CD4-positive, CD25-positive, alpha-beta regulatory T cell (primary cell): ENCODE data around the gene GJB2. TPM values are rescaled to one million over a fixed set of nuclear protein-coding genes. Genes with fewer than 3 reads are reported as not detected.

Experiments used
- ATAC-seq, 2 donors: fragments of 150-1000 bp; cut with Tn5 transposase; one replicate each; pipeline ENCODE4 v1.10.0; 2021; ENCODE audit warnings: low read depth in 2 of 2, moderate number of reproducible peaks in 2 of 2, moderate library complexity in 1 of 2
- DNase-seq, 3 donors: peaks; one replicate each; pipeline versions ENCODE4 v3.0.0 to v3.0.0-alpha.2; 2012 to 2022; ENCODE audit warnings: mixed read lengths in 1 of 3
- H3K27ac ChIP-seq: one replicate; pipeline ENCODE4 v1.7.0; 2013; ENCODE audit warnings: mild to moderate bottlenecking, low read length; ENCODE audit not compliant: insufficient read depth, poor library complexity, severe bottlenecking
- H3K27me3 ChIP-seq: one replicate; pipeline ENCODE4 v1.7.0; 2013; ENCODE audit warnings: low read length; ENCODE audit not compliant: control insufficient read depth, insufficient read depth
- H3K36me3 ChIP-seq: one replicate; pipeline ENCODE4 v1.7.0; 2013; ENCODE audit warnings: mild to moderate bottlenecking, low read length, moderate library complexity; ENCODE audit not compliant: control insufficient read depth, insufficient read depth
- H3K4me1 ChIP-seq: 2 replicates; pipeline ENCODE4 v1.7.0; 2013; ENCODE audit warnings: mild to moderate bottlenecking, low read length; ENCODE audit not compliant: insufficient read depth, control insufficient read depth, poor library complexity, severe bottlenecking
- H3K4me3 ChIP-seq: one replicate; pipeline ENCODE4 v1.7.0; 2013; ENCODE audit warnings: low read depth, mild to moderate bottlenecking, low read length, moderate library complexity
- H3K9me3 ChIP-seq, 2 experiments: 1 replicate in 1 of 2; 2 replicates in 1 of 2; pipeline ENCODE4 v1.7.0; 2013; ENCODE audit warnings: low read length in 2 of 2, mild to moderate bottlenecking in 1 of 2, moderate library complexity in 1 of 2; ENCODE audit not compliant: control insufficient read depth in 2 of 2
- H3K27ac Mint-ChIP-seq, 3 donors: one replicate each; pipeline ENCODE4 v1.8.0; 2020 to 2022; ENCODE audit warnings: mild to moderate bottlenecking in 3 of 3, mixed read lengths in 3 of 3, moderate library complexity in 2 of 3
- H3K27me3 Mint-ChIP-seq: one replicate; pipeline ENCODE4 v1.8.0; 2022; ENCODE audit warnings: mild to moderate bottlenecking, mixed read lengths
- H3K36me3 Mint-ChIP-seq: one replicate; pipeline ENCODE4 v1.8.0; 2020; ENCODE audit warnings: mixed read lengths
- H3K4me1 Mint-ChIP-seq, 4 donors: one replicate each; pipeline ENCODE4 v1.8.0; 2020 to 2022; ENCODE audit warnings: mixed read lengths in 4 of 4, mild to moderate bottlenecking in 1 of 4
- H3K4me3 Mint-ChIP-seq, 4 donors: one replicate each; pipeline ENCODE4 v1.8.0; 2020 to 2022; ENCODE audit warnings: mild to moderate bottlenecking in 4 of 4, mixed read lengths in 4 of 4, moderate library complexity in 3 of 4
- H3K9me3 Mint-ChIP-seq, 7 donors: one replicate each; pipeline ENCODE4 v1.8.0; 2020 to 2022; ENCODE audit warnings: mixed read lengths in 7 of 7, mild to moderate bottlenecking in 3 of 7, moderate library complexity in 2 of 7
- polyA plus RNA-seq, 4 donors: library from polyadenylated mRNA; unstranded; fragments of 300-500 nt; fragmentation: Illumina TruSeq; gene quantifications; one replicate each; pipeline ENCODE4 v1.2.3, GENCODE V29; 2021
- total RNA-seq: library from RNA; stranded (reverse); gene quantifications from one replicate; pipeline ENCODE4 v1.2.3, GENCODE V29; 2022

Gene GJB2
- total and polyA plus RNA-seq, 5 donors from 2014 or later, result not detected

GRCh38 chr13:20191311-20192157 lies 1.2 kb downstream of the GJB2 start:
- Histone ChIP-seq H3K27me3 (peaks cover 41% of the 10 kb centered on the region), H3K36me3 (no peaks in the 10 kb centered on the region), H3K9me3 (no peaks in the 10 kb centered on the region), H3K27ac (no peak overlapping the region), H3K4me3 (peak overlapping the region; percentile 34), H3K4me1 (peaks cover 29% of the 10 kb centered on the region)
- ATAC-seq, result no peak
- H3K4me1 Mint-ChIP-seq, result peaks cover 0 to 27% (median 18%) of the 10 kb centered on the region in 4 donors
- no peaks in the 10 kb centered on the region for H3K36me3 Mint-ChIP-seq
- H3K27ac Mint-ChIP-seq, result peak overlapping the region in 1 of 3 donors; percentile 46
- no peaks in the 10 kb centered on the region for H3K9me3 Mint-ChIP-seq
- no peak for DNase-seq
- H3K27me3 Mint-ChIP-seq, result peaks cover 75% of the 10 kb centered on the region
- H3K4me3 Mint-ChIP-seq, result peak overlapping the region; percentile 66 to 90 (median 68)

- H3K27ac ChIP-seq, result no peak overlapping the region
- no peak overlapping the region for H3K27ac Mint-ChIP-seq
- peaks cover 29% of the 10 kb centered on the region for H3K4me1 ChIP-seq
- peaks cover 72% of the 10 kb centered on the region for H3K27me3 Mint-ChIP-seq
- H3K36me3 Mint-ChIP-seq, result no peaks in the 10 kb centered on the region
- H3K27me3 ChIP-seq, result peaks cover 32% of the 10 kb centered on the region
- H3K9me3 ChIP-seq, result no peaks in the 10 kb centered on the region
- no peak overlapping the region for H3K4me3 ChIP-seq
- DNase-seq, result no peak
- no peaks in the 10 kb centered on the region for H3K9me3 Mint-ChIP-seq
- peaks cover 0 to 27% (median 18%) of the 10 kb centered on the region in 4 donors for H3K4me1 Mint-ChIP-seq
- H3K4me3 Mint-ChIP-seq, result peak overlapping the region in 2 of 4 donors; percentile 68 to 90
- ATAC-seq, result no peak
- H3K36me3 ChIP-seq, result no peaks in the 10 kb centered on the region
Measured at GRCh38 chr13:20190481-20191310, 2.0 kb downstream of the GJB2 start.

- ATAC-seq (no peak), DNase-seq (no peak)
- peaks cover 66% of the 10 kb centered on the region for H3K27me3 Mint-ChIP-seq
- H3K36me3 ChIP-seq, result no peaks in the 10 kb centered on the region
- no peak overlapping the region for H3K27ac ChIP-seq
- H3K36me3 Mint-ChIP-seq, result no peaks in the 10 kb centered on the region
- H3K4me3 Mint-ChIP-seq, result no peak overlapping the region
- H3K9me3 Mint-ChIP-seq, result no peaks in the 10 kb centered on the region
- no peaks in the 10 kb centered on the region for H3K9me3 ChIP-seq
- H3K4me3 ChIP-seq, result no peak overlapping the region
- H3K27me3 ChIP-seq, result peaks cover 27% of the 10 kb centered on the region
- H3K27ac Mint-ChIP-seq, result no peak overlapping the region
- peaks cover 29% of the 10 kb centered on the region for H3K4me1 ChIP-seq
- H3K4me1 Mint-ChIP-seq, result peaks cover 0 to 27% (median 18%) of the 10 kb centered on the region in 4 donors
Measured at GRCh38 chr13:20190076-20190475, 2.7 kb downstream of the GJB2 start.

GRCh38 chr13:20188667-20189553 lies 3.8 kb downstream of the GJB2 start:
- H3K27me3 ChIP-seq, result peaks cover 17% of the 10 kb centered on the region
- no peaks in the 10 kb centered on the region for H3K36me3 ChIP-seq
- Mint-ChIP-seq H3K4me3 (no peak overlapping the region), H3K4me1 (peaks cover 0 to 16% (median 7%) of the 10 kb centered on the region in 4 donors), H3K36me3 (no peaks in the 10 kb centered on the region), H3K27me3 (peaks cover 54% of the 10 kb centered on the region), H3K27ac (peak overlapping the region in 1 of 3 donors; percentile 48), H3K9me3 (no peaks in the 10 kb centered on the region)
- H3K9me3 ChIP-seq, result no peaks in the 10 kb centered on the region
- no peak overlapping the region for H3K4me3 ChIP-seq
- H3K4me1 ChIP-seq, result peaks cover 22% of the 10 kb centered on the region
- no peak for ATAC-seq
- no peak overlapping the region for H3K27ac ChIP-seq
- peak in 1 of 3 donors; percentile 35 for DNase-seq

- peaks cover 10% of the 10 kb centered on the region for H3K27me3 ChIP-seq
- no peak for DNase-seq
- Mint-ChIP-seq H3K27ac (no peak overlapping the region), H3K36me3 (no peaks in the 10 kb centered on the region), H3K27me3 (peaks cover 55% of the 10 kb centered on the region), H3K4me1 (peaks cover 0 to 8% (median under 1%) of the 10 kb centered on the region in 4 donors), H3K4me3 (no peak overlapping the region), H3K9me3 (peaks cover 0 to 2% (median 0%) of the 10 kb centered on the region in 7 donors)
- no peak for ATAC-seq
- H3K9me3 ChIP-seq, result no peaks in the 10 kb centered on the region
- no peak overlapping the region for H3K4me3 ChIP-seq
- H3K4me1 ChIP-seq, result peaks cover under 1% of the 10 kb centered on the region
- no peak overlapping the region for H3K27ac ChIP-seq
- no peaks in the 10 kb centered on the region for H3K36me3 ChIP-seq
Measured at GRCh38 chr13:20186771-20187170, 6.0 kb downstream of the GJB2 start.

GRCh38 chr13:20185366-20186056 lies 7.2 kb downstream of the GJB2 start:
- Mint-ChIP-seq H3K4me3 (no peak overlapping the region), H3K27ac (no peak overlapping the region), H3K36me3 (no peaks in the 10 kb centered on the region), H3K9me3 (peaks cover 0 to 2% (median 0%) of the 10 kb centered on the region in 7 donors), H3K4me1 (peaks cover 0 to 3% (median 0%) of the 10 kb centered on the region in 4 donors), H3K27me3 (peaks cover 49% of the 10 kb centered on the region)
- Histone ChIP-seq H3K27me3 (peaks cover 12% of the 10 kb centered on the region), H3K4me1 (no peaks in the 10 kb centered on the region), H3K27ac (no peak overlapping the region), H3K36me3 (no peaks in the 10 kb centered on the region), H3K4me3 (no peak overlapping the region), H3K9me3 (no peaks in the 10 kb centered on the region)
- DNase-seq, result no peak
- ATAC-seq, result no peak
